MV-4-11 (cell line): ENCODE measurements around the gene MYOM3.

Experiments used
- DNase-seq: peaks from one replicate; lab custom pipeline; 2025; lab: John Stamatoyannopoulos, UW

MYOM3 gene

DNA sequence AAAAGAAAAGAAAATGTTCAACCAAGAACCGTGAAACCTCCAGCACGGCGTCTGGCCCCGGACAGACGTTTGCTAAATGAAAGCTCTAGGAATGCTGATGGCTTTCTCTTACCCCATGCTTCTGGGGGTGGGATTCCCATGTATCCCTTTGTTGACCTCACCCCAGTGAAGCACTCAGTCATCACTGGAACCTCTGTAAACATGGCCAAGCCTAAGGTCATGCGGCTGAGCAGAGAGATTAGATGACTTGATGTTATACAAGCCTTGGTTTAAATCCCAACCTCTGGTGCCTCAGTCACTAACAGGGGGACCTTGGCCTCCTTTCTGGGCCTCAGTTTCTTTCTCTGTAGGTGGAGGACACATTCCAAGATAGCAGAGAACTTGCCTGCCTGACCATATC, 2.8 kb upstream of the MYOM3 start:
- no peak for DNase-seq

DNA sequence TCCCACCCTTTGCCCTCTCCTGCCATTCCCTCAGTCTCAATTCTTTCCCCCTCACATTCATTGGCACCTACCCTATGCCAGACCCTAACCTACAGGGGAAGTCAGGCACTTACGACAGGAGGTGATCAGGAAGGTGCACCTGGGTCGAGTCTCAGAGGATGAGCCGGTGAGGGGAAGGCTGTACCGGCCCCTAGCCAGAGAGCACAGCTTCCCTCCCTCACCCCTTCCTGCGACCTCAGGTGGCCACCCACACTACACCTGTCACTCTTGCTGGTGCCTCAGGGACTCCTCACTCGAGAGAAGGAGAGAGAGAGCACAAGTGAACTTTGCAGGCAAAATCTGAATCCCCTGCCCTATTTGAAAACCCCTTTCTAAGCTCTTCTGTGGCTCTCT, 1.7 kb upstream of the MYOM3 start:
- DNase-seq: no peak

DNA sequence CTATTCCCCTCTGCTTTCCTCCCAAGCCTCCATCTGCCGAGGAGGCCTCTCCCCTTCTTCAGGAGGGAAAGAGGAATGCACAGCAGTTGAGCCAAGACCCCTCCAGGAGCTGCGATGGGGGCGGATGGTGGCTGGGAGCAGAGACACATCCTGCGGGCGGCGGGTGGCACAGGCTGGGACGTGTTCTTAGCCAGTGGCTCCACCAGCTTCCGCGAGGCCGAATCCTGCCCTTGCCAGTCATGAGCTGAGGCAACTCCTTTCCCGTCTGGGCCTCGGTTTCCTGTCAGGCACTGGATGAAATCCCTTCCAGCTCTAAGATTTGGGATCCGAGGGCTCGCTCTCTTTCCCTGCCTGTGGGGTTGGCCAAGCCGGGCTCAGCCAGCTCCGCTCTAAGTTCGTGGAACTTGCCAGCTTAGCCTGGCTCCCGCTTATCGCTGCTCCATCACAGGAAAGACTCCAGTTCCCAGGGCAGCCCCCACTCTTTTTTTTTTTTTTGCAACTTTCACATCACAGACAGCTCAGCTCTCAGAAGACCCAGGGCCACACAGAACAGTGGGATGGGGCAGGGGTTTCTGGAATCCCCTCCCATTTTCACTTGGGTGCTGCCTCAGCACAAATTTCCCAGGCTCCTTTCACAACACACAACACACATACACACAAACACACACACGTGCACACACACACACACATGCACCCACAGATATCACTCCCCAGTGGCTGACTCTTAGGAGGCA, 506 bp downstream of the MYOM3 start:
- no peak for DNase-seq

DNA sequence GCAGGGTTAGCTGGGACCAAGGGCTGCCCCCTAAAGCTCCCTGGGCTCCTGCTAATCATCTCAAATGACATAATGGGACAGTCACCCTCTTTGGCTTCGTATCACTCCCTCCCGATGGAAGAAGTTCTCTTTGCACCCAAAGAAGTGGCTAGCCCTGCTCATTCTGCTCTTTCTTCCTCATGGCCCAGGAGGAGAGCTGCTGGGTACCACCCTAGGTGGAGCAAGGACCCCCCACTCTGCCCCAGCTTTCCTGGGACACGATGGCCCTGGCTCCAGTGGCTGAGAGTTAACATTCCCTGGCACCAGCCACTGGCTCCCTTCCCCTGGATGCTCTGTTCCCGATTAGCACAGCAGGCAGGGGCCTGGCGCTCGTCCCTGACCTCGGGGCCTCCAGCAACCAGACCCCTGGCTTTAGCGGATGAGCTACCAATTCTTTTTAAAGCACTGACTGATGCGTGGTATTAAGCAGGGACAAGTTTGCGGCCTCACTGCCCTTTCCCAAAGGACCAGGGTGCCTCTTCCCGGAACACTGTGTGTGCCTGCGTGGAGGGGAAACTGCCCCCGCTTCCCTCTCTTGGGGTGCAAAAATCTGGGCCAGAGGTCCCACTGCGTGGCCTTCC, 1.2 kb downstream of the MYOM3 start:
- DNase-seq: no peak

DNA sequence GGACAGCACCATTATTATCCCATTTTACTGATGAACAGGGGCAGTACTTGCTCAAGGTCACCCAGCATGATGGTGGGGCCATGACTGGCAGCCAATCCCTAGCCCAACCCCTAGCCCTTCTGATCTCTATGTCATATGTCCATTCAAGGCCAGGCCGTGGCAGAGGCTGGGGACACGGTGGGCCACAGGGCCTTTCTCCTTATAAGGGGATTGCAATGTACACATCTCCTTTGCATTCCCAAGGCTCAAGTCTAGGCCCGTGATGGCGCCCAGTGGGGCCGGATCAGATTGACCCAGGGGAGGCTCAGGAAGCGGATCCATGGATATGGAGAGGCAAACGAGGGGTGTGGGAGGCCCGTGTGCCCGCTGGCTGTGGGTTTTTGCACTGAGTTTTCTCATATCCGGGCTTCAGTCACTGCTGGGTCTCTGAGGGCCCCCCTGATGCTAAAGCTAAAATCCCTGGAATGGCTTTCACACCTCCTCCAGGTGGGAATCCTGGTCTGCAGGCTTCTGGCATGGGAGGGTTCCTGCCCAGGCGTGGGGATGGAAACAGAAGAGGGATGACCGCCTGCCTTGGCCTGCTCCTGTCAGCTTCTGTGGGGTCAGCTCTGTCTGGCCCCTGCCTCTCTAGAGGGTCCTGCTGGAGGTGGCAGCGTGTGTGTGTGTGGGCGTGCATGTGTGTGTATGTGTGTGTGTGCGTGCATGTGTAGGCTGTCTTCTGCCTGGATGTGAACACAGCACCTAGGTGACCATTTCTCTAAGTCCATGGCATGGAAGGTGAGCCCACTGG, 2.1 kb downstream of the MYOM3 start:
- DNase-seq: no peak

DNA sequence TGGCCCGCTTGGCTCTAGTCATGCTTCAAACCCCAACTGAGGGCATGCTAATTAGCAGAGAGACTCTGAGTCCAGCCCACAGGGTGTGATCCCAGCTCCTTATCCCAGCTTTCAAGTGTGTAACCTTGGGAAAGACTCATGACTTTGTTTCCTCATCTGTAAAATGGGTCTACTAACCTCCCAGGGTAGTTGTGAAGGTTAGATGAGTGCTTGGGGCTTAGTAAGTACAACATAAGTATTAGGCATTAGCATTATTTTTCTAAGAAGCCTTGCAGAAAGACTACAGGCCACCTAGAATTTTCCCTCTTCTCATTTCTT, 2.8 kb downstream of the MYOM3 start:
- DNase-seq: no peak

DNA sequence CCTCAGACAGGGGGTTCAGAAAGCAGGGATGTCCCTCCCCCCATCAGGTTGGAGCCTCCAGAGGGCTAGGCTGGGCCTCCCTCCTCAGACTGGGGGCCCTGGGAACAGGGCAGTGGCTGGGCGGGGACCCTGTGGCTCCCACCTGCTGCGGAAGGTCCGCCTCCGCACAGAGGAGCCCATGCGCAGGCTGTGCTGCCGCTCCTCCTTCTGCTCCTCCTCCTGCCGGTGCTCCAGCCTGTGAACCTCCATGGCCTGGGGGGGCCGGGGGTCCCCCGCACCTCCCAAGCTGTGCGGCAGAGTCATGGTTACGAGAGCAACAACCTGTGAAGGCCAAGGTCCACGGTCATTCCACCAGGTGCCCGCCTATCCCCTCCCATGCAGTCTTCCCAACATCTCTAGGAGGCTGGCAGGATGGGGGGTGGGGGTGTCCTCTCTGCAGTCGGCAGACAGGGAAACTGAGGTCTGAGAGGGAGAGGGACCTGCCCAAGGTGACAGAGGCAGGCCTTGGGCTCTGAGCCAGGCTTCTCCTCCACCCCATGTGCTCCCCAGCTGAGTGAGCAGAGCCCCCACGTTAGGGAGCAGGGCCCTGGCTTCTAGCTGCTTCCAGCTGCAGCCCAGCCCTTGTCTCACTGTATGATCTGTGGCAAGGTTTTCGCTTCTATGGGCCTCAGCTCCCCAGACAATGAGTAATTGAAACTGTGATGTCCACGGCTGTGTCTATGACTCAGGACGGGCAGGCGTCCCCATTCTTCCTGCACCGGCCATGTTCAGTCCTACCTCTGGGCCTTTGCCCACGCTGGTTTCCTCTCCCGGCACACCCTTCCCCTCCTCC, 3.4 kb downstream of the MYOM3 start:
- no peak for DNase-seq

DNA sequence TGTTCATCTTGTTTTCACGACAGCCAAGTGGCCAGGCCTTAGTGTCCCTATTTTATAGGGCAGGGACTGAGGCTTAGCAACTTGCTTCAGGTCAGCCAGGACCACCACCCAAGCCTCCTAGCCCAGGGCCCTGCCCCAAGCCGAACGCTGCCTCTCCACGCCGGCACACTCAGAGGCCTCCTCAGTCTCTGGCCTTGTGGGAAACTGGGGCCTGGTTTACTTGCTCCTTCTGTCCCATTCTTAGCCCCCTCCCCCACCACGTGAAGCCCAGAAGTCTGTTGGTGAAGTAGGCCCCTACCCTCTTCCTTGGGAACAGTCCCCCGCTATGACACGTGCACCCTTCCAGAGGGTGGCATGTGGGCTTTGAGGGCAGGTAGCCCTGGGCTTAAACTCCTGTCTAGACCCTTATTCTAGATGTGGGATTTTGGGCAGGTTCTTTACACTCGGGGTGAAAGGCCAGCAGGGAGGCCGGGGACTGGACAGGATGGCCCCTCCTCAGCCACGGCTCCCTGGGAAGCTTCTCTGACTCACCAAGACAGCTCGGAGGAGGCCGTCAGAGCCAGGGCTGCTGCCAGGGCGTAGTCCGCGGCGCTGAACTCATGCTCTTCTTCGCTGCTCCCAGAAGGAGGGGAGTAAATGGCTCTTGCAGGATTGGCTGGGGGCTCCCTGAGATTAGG, 4.3 kb downstream of the MYOM3 start:
- DNase-seq: no peak

DNA sequence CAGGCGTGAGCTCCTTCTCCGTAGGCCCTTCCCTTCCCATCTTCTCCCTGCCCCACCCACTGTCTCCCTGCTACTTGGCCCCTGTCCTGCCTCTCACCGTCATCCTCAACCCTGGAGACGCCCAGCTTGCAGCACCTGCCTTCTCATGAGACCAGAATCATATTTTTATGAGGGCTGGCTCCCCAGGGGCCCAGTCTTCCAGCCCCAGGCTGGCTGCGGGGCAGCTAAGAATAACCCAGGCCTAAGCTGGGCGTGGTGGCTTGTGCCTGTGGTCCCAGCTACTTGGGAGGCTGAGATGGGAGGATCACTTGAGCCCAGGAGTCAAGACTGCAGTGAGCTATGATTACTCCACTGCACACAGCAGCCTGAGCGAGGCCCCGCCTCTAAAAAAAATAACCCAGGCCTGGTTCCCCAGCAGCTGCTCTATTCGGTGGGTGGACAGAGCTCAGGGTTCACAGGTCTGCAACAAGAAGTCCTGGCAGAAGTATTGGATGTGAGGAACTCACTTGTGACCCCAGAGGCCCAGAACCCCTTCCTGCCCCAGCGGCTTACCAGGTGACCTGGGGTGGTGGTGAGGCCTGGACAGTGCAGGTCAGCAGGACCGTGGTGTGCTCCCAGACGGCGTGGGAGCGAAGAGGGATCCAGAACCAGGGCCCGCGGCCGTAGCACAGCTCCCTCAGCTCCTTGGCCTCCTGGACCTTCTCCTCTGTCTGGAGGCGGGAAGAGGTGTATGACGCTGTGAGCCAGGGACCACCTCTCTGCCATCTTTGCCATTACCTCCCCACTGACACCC, 6.4 kb downstream of the MYOM3 start:
- no peak for DNase-seq

DNA sequence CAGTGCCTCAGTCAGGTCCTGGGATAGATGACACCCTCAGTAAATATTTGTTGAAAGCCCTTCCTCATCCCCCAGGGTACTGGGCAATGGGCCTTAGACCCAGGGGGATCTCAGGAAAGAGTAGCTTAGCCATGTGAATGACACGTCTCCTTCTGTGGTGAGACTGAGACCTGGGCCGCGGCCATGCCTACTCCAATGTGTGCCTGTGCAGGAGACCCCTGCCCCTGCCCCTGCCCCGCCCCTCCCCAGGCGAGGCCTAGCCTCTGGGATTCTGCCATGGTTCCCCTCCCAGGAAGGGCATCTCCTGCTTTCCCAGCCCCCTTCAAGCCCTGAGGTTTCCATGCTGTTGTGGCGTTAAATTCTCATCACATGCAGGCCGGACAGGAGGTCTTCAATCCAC, 7.1 kb downstream of the MYOM3 start:
- no peak for DNase-seq

DNA sequence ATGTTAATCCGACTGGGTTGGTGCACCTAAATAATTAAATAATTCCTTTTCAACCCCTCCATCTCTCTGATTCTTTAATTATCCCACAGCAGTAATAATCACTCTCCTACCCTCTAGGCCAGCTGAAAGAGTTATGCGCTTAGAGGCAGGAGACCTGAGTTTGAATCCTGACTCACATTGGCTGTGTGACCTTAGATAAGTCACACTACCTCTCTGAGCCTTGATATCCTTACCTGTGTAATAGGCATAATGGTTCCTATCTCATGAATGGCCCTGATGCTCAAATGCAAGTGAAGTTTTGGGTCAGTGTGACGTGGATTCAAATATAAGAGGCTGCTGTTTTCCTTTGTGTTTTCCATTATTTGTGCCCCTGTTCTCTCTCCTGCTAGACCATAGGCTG, 8.1 kb downstream of the MYOM3 start:
- DNase-seq: no peak

DNA sequence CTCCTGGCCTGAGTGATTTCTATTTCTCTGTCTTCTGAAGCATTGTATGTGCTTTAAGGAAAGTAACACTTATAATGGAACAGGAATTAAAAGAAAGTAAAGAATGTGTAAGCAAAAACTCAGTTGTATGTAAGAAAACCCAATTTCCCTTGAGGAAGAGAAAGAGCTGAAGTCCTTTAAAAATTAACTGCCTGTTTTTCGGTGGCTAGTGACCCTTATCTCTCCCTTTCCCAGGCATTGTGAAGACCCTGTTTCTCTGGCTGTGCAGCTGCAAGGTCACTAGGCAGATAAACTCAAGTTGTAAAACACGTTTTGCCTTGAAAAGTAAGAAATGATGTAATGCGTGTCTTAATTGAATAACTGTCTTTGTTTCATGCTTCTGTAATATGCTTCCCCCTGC, 8.5 kb downstream of the MYOM3 start:
- no peak for DNase-seq

DNA sequence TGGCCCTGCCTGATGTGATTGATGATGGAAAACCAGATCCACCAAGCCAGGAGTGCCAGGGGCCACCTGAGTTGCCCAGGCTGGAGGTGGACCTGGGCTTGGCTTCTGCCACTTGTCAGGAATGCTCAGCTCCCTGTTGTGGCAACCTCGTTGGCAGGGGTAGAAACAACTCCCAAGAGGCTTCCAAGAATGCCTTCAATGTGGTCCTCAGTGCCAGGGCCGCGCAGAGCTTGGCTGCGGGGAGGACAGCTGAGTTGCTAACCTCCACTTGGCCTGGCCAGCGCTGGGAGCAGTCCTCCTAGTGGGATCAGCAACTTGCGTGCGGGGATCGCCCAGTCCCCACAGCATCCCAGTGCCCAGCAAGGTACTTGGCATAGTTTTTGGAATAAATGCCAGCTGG, 9.0 kb downstream of the MYOM3 start:
- no peak for DNase-seq

DNA sequence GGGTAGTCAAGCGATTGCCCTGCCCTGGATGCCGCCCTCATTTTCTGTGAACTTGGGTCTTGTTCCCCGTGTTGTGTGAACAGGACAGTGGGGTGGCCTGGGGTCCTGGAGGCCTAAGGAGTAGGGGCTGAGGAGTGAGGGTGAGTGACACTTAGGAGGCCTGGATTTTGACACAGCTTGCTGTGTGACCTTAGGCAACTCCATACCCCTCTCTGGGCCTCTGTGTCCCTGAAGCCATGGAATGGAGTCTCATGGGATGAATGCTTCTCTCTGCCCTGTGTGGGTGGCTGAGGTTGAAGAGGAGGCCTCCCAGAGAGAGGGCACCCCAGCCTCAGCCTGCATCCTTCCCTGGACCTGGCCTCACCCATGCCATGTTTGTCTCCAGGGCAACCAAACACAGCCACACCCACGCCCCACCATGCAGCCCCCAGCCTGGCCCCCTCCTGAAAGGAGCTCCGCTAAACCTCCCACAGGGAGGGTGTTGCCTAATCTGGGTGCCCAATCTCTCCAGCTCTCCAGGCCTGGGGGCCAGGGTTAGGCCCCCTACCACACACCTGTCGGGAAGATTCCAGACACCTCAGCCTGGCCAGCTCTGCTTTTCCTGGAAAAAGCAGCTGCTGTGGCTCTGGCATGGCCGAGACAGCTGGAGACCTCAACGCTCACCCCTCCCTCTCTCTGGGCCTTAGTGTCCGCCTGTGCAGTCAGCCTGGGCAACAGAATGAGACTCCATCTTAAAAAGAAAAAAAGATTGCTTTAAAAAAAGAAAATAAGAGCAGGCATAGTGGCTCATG, 9.9 kb downstream of the MYOM3 start:
- DNase-seq: no peak

DNA sequence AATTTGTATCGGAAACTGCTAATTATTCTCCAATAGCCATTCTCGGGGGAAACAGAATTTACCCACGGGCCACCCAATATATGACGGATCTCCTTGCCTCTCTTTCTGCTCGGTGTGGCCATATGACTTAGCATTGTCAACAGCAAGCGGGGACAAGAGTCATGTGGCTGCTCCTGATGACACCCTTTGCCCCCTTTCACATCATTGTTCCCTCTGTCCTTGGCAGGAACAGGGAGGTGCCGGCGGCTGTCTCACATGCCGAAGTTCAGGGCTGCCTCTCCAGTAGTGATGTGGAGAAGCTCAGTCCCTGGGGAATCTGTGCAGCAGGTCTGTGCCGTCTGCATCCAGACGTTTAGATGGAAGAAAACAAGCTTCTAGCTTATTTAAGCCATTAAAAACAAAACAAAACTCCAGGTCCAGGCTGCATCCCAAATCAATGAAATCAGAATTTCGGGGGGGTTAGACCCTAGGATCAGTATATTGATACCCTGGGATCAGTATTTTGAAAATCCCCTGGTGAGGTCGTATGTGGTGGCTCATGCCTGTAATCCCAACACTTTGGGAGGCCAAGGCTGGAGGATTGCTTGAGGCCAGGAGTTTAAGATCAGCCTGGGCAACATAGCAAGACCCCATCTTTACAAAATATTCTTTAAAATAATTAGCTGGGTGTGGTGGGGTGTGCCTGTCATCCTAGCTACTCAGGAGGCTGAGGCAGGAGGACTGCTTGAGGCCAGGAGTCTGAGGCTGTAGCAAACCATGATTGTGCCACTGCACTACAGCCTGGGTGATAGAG, 10.8 kb downstream of the MYOM3 start:
- no peak for DNase-seq

DNA sequence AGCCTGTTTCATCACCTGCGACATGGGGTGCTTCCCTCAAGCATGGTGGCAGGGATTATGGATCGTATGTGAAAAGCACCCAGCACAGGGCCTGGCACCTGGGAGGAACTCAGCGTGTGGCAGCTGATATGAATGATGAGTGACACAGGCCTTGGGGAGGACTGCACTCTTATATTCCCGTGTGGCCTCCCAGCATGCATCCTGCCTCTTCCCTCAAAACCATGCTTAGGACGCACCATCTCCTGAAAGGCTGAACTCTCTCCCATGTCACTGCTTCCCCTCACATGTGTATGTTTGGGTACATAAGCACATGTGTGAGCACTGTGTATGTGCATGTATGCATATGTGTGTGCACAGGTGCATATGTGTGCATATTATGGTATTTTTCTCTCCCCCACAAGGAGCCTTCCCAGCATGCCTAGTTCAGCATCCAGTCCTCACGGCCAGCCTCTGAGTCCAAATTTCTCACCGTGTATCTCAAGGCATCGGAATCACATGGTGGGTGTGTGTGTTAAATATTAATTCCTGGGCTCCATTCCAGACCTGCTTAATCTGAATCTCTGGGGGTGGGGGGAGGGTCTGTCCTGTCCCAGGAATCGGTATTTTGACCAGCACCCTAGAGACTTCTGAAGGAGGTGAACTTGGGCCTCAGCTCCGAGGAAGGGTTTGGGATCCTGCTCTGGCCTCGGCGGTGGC, 12.8 kb downstream of the MYOM3 start:
- no peak for DNase-seq

DNA sequence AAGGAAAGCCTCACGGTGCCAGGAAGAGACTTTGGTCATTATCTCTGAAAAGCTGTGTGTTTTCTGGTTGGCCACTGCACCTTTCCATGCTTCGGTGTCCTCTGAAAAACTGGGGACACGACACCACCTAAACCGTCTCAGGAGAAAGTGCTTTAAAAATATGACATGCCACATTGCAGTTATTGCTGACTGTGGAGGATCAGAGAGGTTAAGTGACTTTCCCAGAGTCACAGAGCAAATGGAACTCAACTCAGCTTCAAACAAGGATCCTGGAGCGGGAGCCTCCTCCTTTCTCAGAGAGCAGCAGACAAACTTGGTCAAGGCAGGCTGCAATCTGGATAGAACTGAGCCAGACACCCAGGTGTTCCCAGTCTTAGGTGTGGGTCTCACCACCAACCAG, 13.8 kb downstream of the MYOM3 start:
- no peak for DNase-seq

DNA sequence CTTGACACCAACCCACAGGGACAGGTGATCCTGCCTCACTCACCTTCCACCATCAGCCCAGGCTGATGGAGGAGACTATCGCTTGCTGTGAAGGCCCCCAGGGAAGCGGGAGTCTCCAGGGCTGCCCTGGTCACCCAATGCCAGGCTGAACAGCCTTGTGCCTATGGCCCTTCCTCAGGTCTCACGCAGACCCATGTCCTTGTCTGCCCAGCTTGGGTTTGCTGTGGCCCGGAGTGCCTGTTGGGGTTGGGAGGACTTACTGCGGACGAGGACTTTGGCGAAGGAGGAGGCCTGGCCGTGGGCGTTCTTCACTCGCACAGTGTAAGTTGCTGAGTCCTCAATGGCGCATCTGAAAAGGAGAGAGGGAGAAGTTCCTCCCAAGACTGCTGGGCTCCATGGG, 14.3 kb downstream of the MYOM3 start:
- no peak for DNase-seq

DNA sequence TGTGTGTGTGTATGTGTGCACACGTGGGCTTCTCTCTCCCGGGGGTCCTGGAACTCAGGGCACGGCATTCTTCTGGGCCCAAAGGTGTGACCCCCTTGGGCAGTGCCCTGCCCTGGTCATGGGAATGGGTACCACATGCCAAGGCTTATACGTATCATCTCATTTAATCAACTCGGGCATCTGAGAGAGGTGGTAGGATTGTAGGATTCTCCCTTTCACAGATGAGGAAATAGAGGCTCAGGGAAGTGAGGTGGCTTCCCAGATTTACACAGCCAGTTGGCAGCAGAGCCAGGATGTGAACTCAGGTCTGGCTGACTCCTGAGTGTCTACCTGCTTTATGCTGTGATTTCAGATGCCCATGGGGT, 15.2 kb downstream of the MYOM3 start:
- DNase-seq: no peak
